Thyroid gland (tissue), 4 donors: ENCODE data around the gene TMPRSS4. TPM values are rescaled to one million over a fixed set of nuclear protein-coding genes. Genes with fewer than 3 reads are reported as not detected.
A peak's percentile ranks its signal among the peaks of the same experiment; 100 is the strongest.

Experiments
- DNase-seq, 2 donors: peaks; one replicate each; pipeline ENCODE4 v3.0.0-alpha.2; 2019
- H3K27ac ChIP-seq, 3 donors: fragments of 200-600 bp; sonication (generic); 1 replicate in 2 of 3; 2 replicates in 1 of 3; pipeline ENCODE4 v1.5.1; 2016 to 2019; ENCODE audit warnings: mild to moderate bottlenecking in 1 of 3, moderate library complexity in 1 of 3
- H3K27me3 ChIP-seq: fragments of 200-600 bp; sonication (generic); one replicate; pipeline ENCODE4 v1.5.1; 2019
- H3K36me3 ChIP-seq, 2 donors: fragments of 200-600 bp; sonication (generic); one replicate each; pipeline ENCODE4 v1.5.1; 2016 to 2019
- H3K4me1 ChIP-seq, 2 donors: fragments of 200-600 bp; sonication (generic); one replicate each; pipeline ENCODE4 v1.5.1; 2017 to 2019
- H3K4me3 ChIP-seq, 3 donors: fragments of 200-600 bp; sonication (generic); replicated peaks in 1 of 3; 1 replicate in 2 of 3; 2 replicates in 1 of 3; pipeline ENCODE4 v1.5.1; 2016; ENCODE audit warnings: mild to moderate bottlenecking in 1 of 3
- H3K9me3 ChIP-seq: fragments of 200-600 bp; sonication (generic); one replicate; pipeline ENCODE4 v1.5.1; 2017
- POLR2A ChIP-seq, 2 donors: fragments of 450-650 bp; IDR thresholded peaks; one replicate each; pipeline ENCODE4 v1.6.1; 2017; ENCODE audit warnings: antibody characterized with exemption in 2 of 2, mild to moderate bottlenecking in 2 of 2, moderate library complexity in 1 of 2
- WGBS, 2 donors: methylation state at CpG; one replicate each; pipeline ENCODE4 v1.1.5; 2017; 5-methylcytosine and 5-hydroxymethylcytosine counted together
- intact Hi-C: fragments of 100-400 bp; cut with DNase I; formaldehyde crosslinking; loops from one replicate; pipeline ENCODE4 v1.15.1; 2023
- total RNA-seq, 4 donors: library from RNA; depleted of rRNA; stranded (reverse); fragments of >200 nt; gene quantifications; one replicate each; pipeline ENCODE4 v1.2.3, GENCODE V29; 2016
- TF ChIP-seq, protein P1 (sequence below), 6 experiments: fragments of 200-600 bp in 3 of 6; fragments of 450-650 bp in 3 of 6; sonication (generic) in 3 of 6; IDR thresholded peaks; one replicate each; pipeline ENCODE4 v1.5.1; 2016 to 2019; ENCODE audit warnings: antibody characterized with exemption in 6 of 6, mild to moderate bottlenecking in 2 of 6, inconsistent platforms in 1 of 6, moderate library complexity in 1 of 6

TMPRSS4 gene
- total RNA-seq, 4 donors from 2014 or later = 0.83 to 1.5 (median 1.1) TPM; not detected in 1

GRCh38 chr11:118139578-118139977 is 62.7 kb downstream of the TMPRSS4 start:
- WGBS, 2 donors = 26 to 28% methylated on average over 1 of the region's 1 CpG
- no peak overlapping the region for H3K27ac ChIP-seq
- intact Hi-C loops = no loop called here
- TF ChIP-seq POLR2A (IDR thresholded peaks at IDR 0.05) = no peak
- TF ChIP-seq, protein P1, sequence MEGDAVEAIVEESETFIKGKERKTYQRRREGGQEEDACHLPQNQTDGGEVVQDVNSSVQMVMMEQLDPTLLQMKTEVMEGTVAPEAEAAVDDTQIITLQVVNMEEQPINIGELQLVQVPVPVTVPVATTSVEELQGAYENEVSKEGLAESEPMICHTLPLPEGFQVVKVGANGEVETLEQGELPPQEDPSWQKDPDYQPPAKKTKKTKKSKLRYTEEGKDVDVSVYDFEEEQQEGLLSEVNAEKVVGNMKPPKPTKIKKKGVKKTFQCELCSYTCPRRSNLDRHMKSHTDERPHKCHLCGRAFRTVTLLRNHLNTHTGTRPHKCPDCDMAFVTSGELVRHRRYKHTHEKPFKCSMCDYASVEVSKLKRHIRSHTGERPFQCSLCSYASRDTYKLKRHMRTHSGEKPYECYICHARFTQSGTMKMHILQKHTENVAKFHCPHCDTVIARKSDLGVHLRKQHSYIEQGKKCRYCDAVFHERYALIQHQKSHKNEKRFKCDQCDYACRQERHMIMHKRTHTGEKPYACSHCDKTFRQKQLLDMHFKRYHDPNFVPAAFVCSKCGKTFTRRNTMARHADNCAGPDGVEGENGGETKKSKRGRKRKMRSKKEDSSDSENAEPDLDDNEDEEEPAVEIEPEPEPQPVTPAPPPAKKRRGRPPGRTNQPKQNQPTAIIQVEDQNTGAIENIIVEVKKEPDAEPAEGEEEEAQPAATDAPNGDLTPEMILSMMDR (IDR thresholded peaks at IDR 0.05) = no peak
- H3K4me3 ChIP-seq = no peak overlapping the region
- no peaks in the 10 kb centered on the region for H3K36me3 ChIP-seq
- H3K4me1 ChIP-seq = no peaks in the 10 kb centered on the region
- no peaks in the 10 kb centered on the region for H3K9me3 ChIP-seq
- peaks cover 5% of the 10 kb centered on the region for H3K27me3 ChIP-seq
- DNase-seq = no peak

DNA sequence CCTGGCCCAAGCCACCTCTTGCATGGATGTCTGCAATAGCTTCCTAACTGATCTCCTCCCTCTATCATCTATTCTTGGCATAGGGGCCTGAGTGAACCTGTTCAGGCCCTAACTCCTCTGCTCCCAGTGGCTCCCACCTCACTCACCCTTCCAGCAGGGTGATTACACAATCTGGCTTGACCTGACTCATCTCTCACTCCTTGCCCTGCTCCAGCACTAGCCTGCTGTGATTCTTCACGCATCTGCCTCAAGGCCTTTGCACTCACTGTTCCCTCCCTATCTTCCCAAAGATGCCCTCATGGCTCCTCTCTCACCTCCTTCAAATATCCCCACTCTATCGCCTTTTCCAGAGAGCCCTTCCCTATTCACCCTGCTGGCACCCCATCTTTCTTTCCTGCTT is 65.2 kb downstream of the TMPRSS4 start:
- Histone ChIP-seq H3K4me3 (no peak overlapping the region), H3K27me3 (peaks cover 5% of the 10 kb centered on the region), H3K36me3 (no peaks in the 10 kb centered on the region), H3K27ac (no peak overlapping the region), H3K9me3 (no peaks in the 10 kb centered on the region), H3K4me1 (peaks cover 5 to 6% of the 10 kb centered on the region in 2 donors)
- 63 to 66% methylated on average over 2 of the region's 2 CpGs for WGBS, 2 donors
- TF ChIP-seq POLR2A (IDR thresholded peaks at IDR 0.05) = no peak
- TF ChIP-seq, protein P1 (IDR thresholded peaks at IDR 0.05) = no peak
- intact Hi-C loops = no loop called here
- DNase-seq = no peak

GRCh38 chr11:118142809-118143208 is 65.9 kb downstream of the TMPRSS4 start:
- DNase-seq = peak in 1 of 2 donors; percentile 13
- H3K9me3 ChIP-seq = no peaks in the 10 kb centered on the region
- H3K27ac ChIP-seq = no peak overlapping the region
- no peak overlapping the region for H3K4me3 ChIP-seq
- H3K27me3 ChIP-seq = peaks cover 5% of the 10 kb centered on the region
- intact Hi-C loops = no loop called here
- H3K4me1 ChIP-seq = peaks cover 5 to 6% of the 10 kb centered on the region in 2 donors
- no peak for TF ChIP-seq POLR2A (IDR thresholded peaks at IDR 0.05)
- TF ChIP-seq, protein P1 (IDR thresholded peaks at IDR 0.05) = no peak
- H3K36me3 ChIP-seq = no peaks in the 10 kb centered on the region
- 34 to 45% methylated on average over 6 of the region's 6 CpGs for WGBS, 2 donors

- H3K4me3 ChIP-seq = no peak overlapping the region
- 65 to 69% methylated on average over 12 of the region's 12 CpGs for WGBS, 2 donors
- peaks cover 5 to 6% of the 10 kb centered on the region in 2 donors for H3K4me1 ChIP-seq
- no peaks in the 10 kb centered on the region for H3K9me3 ChIP-seq
- H3K27ac ChIP-seq = no peak overlapping the region
- TF ChIP-seq, protein P1 (IDR thresholded peaks at IDR 0.05) = no peak
- TF ChIP-seq POLR2A (IDR thresholded peaks at IDR 0.05) = no peak
- no peaks in the 10 kb centered on the region for H3K36me3 ChIP-seq
- intact Hi-C loops = no loop called here
- peaks cover 5% of the 10 kb centered on the region for H3K27me3 ChIP-seq
- DNase-seq = no peak
Measured at GRCh38 chr11:118143661-118144185, 66.8 kb downstream of the TMPRSS4 start.

DNA sequence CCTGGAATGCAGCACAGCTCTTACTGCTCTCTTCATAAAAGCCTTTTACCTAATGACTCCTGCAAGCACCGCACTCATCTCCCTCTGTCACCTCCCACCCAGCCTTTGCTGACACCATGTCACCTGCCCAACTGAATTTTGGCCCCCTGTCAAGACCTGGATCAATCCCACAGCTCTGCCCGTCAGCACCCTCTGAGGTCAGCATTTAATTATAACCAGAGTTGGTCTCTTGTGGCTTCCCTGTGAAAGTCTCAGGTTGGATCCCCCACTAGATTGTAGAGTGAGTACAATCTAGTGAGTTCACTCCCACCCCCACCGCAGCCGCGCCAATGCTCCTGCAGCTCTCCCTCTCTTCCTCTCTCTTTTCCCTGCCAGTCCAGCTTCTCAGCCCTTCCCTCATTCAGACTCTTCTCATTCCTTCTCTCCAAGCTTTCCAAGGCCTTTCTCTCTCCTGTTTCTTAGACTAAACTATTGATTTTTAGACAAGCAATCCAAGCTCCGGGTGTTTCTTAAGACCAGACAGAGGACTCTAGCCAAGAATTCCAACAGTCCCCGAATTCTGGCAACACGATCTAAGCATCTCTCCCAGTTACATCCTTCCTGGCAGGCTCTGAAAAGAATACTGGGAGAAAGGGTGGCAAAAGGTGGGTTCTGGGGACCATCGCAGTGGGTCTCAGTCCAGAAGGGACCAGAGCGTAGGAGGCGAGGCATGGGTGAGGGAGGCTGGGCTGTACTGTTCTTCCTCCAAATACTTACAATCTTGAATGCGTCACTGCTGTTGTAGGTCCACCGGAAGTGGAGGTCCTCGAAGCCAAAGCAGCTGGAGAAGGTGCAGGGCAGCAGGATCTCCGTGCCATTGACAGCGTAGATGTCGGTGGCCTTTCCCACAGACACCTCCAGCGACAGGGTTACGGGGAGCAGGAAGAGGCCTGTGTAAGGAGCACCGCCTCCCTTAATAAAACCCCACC is 67.7 kb downstream of the TMPRSS4 start:
- Histone ChIP-seq H3K36me3 (no peaks in the 10 kb centered on the region), H3K27me3 (peaks cover 5% of the 10 kb centered on the region), H3K9me3 (no peaks in the 10 kb centered on the region), H3K4me3 (peak overlapping the region in 1 of 3 donors; percentile 55), H3K27ac (peak overlapping the region in 1 of 3 donors; percentile 34), H3K4me1 (peaks cover 5 to 6% of the 10 kb centered on the region in 2 donors)
- TF ChIP-seq, protein P1 (IDR thresholded peaks at IDR 0.05) = no peak
- TF ChIP-seq POLR2A (IDR thresholded peaks at IDR 0.05) = no peak
- intact Hi-C loops = no loop called here
- 56% methylated on average over 20 of the region's 20 CpGs for WGBS, 2 donors
- no peak for DNase-seq
